ENCODE data around the gene S1PR4.

DNA sequence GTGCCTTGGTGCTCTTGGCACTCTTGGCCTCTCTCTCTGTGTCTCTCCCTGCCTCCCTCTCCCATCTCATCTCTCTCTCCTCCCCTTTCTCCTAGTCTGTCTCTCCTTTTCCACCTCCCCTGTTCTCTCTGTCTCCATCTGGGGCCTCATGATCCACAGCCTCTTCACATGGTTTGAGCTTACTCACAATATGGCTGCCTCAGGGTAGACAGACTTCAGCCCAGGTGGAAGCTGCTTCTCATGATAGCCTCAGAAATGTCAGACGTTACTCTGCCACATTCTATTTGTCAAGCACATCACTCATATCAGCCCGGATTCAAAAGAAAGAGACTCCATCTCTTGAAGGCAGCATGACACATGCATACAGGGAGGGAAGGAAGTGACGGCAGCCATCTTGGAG lies 18.4 kb upstream of the S1PR4 start:
- TF ChIP-seq HNRNPUL1 (IDR thresholded peaks at IDR 0.05; ENCODE audit: low read depth, low read length) (no peak), NCOA2 (CRISPR knock-in tag; IDR thresholded peaks at IDR 0.05) (no peak), POLR2A (IDR thresholded peaks at IDR 0.05; ENCODE audit: insufficient read depth in 1 of 2, low read depth in 2 of 2, low read length in 2 of 2) (no peak), ZNF572 (CRISPR knock-in tag; IDR thresholded peaks at IDR 0.05) (no peak), PATZ1 (CRISPR knock-in tag; IDR thresholded peaks at IDR 0.05) (no peak), RAD21 (CRISPR knock-in tag; IDR thresholded peaks at IDR 0.05) (no peak), ZNF205 (CRISPR knock-in tag; IDR thresholded peaks at IDR 0.05) (no peak), YY1 (IDR thresholded peaks at IDR 0.05; ENCODE audit: insufficient read depth, insufficient replicate concordance, low read depth, low read length) (no peak), TAF1 (CRISPR knock-in tag; IDR thresholded peaks at IDR 0.05) (no peak), CEBPG (CRISPR knock-in tag; IDR thresholded peaks at IDR 0.05) (no peak)
- TF ChIP-seq, protein P1, sequence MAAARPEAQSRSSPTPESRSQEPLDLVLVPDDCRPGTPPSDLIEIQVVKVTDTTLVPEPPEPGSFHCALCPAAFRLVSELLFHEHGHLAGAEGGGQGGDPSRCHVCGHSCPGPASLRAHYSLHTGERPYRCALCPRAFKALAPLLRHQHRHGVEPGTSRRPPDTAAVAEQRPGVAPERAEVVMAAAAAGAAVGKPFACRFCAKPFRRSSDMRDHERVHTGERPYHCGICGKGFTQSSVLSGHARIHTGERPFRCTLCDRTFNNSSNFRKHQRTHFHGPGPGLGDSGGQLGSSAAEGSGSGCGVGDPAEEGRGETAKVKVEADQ (CRISPR knock-in tag; IDR thresholded peaks at IDR 0.05; ENCODE audit: borderline replicate concordance): no peak
- TF ChIP-seq, protein P2, sequence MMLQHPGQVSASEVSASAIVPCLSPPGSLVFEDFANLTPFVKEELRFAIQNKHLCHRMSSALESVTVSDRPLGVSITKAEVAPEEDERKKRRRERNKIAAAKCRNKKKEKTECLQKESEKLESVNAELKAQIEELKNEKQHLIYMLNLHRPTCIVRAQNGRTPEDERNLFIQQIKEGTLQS (CRISPR knock-in tag; IDR thresholded peaks at IDR 0.05): no peak
- TF ChIP-seq, protein P3, sequence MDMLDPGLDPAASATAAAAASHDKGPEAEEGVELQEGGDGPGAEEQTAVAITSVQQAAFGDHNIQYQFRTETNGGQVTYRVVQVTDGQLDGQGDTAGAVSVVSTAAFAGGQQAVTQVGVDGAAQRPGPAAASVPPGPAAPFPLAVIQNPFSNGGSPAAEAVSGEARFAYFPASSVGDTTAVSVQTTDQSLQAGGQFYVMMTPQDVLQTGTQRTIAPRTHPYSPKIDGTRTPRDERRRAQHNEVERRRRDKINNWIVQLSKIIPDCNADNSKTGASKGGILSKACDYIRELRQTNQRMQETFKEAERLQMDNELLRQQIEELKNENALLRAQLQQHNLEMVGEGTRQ (IDR thresholded peaks at IDR 0.05; ENCODE audit: low read depth, low read length): no peak
- TF ChIP-seq, protein P3 (CRISPR knock-in tag; IDR thresholded peaks at IDR 0.05; ENCODE audit: borderline replicate concordance): no peak
- TF ChIP-seq, protein P4, sequence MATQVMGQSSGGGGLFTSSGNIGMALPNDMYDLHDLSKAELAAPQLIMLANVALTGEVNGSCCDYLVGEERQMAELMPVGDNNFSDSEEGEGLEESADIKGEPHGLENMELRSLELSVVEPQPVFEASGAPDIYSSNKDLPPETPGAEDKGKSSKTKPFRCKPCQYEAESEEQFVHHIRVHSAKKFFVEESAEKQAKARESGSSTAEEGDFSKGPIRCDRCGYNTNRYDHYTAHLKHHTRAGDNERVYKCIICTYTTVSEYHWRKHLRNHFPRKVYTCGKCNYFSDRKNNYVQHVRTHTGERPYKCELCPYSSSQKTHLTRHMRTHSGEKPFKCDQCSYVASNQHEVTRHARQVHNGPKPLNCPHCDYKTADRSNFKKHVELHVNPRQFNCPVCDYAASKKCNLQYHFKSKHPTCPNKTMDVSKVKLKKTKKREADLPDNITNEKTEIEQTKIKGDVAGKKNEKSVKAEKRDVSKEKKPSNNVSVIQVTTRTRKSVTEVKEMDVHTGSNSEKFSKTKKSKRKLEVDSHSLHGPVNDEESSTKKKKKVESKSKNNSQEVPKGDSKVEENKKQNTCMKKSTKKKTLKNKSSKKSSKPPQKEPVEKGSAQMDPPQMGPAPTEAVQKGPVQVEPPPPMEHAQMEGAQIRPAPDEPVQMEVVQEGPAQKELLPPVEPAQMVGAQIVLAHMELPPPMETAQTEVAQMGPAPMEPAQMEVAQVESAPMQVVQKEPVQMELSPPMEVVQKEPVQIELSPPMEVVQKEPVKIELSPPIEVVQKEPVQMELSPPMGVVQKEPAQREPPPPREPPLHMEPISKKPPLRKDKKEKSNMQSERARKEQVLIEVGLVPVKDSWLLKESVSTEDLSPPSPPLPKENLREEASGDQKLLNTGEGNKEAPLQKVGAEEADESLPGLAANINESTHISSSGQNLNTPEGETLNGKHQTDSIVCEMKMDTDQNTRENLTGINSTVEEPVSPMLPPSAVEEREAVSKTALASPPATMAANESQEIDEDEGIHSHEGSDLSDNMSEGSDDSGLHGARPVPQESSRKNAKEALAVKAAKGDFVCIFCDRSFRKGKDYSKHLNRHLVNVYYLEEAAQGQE (IDR thresholded peaks at IDR 0.05; ENCODE audit: borderline replicate concordance in 1 of 2, low read depth in 1 of 2, low read length in 2 of 2): no peak

Data from HepG2 (cell line).